Astrocyte (in vitro differentiated cells and primary cell): ENCODE results near the gene FGGY.

Experiments used
- EZH2 ChIP-seq: IDR thresholded peaks from 2 replicates; pipeline ENCODE4 v1.6.1; 2012; ENCODE audit warnings: mild to moderate bottlenecking, low read length, inconsistent platforms; ENCODE audit not compliant: insufficient read depth
- TF ChIP-seq, protein P1 (sequence below): IDR thresholded peaks from 2 replicates; pipeline ENCODE4 v1.5.1; 2011; ENCODE audit warnings: low read depth, mild to moderate bottlenecking, inconsistent platforms, low read length, moderate library complexity; ENCODE audit not compliant: insufficient read depth

DNA sequence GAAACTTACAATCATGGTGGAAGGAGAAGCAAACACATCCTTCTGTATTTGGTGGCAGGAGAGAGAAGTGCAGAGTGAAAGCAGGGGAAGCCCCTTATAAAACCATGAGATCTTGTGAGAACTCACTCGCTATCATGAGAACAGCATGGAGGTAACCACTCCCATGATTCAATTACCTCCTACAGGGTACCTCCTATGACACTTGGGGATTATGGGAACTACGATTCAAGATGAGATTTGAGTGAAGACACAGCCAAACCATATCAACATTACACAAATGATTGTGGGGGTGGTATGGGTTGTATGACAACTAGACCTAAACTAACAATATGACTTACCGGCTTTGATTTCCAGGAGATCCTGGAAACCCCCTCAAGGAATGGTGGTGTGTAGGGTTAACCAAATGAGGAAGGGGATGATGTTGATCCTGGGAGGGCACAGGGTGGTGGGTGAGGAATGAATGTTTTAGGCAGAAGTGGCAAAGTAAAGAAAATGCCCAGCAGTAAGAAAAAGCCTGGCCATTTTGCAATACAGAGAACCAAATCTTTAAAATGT, 80.5 kb downstream of the FGGY start:
- TF ChIP-seq, protein P1, sequence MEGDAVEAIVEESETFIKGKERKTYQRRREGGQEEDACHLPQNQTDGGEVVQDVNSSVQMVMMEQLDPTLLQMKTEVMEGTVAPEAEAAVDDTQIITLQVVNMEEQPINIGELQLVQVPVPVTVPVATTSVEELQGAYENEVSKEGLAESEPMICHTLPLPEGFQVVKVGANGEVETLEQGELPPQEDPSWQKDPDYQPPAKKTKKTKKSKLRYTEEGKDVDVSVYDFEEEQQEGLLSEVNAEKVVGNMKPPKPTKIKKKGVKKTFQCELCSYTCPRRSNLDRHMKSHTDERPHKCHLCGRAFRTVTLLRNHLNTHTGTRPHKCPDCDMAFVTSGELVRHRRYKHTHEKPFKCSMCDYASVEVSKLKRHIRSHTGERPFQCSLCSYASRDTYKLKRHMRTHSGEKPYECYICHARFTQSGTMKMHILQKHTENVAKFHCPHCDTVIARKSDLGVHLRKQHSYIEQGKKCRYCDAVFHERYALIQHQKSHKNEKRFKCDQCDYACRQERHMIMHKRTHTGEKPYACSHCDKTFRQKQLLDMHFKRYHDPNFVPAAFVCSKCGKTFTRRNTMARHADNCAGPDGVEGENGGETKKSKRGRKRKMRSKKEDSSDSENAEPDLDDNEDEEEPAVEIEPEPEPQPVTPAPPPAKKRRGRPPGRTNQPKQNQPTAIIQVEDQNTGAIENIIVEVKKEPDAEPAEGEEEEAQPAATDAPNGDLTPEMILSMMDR = no peak
- TF ChIP-seq EZH2 = no peak
